SU-DHL-6 (cell line): ENCODE data around the gene ZBP1.

Experiments
- H2AFZ ChIP-seq: fragments of 200-600 bp; sonication (generic); 2 replicates; pipeline ENCODE4 v1.6.1; 2014; ENCODE audit warnings: low read depth, mild to moderate bottlenecking, moderate library complexity, mixed read lengths, antibody characterized with exemption, low read length; ENCODE audit not compliant: severe bottlenecking
- H3F3A ChIP-seq: fragments of 200-600 bp; shearing (Covaris generic); 2 replicates; pipeline ENCODE4 v1.6.0; 2016; ENCODE audit warnings: antibody characterized with exemption, mild to moderate bottlenecking; ENCODE audit not compliant: insufficient read depth
- H3K27ac ChIP-seq: fragments of 200-600 bp; sonication (generic); 2 replicates; pipeline ENCODE4 v1.5.1; 2016; ENCODE audit warnings: low read depth, mild to moderate bottlenecking, low read length, moderate library complexity, mixed read lengths
- H3K27me3 ChIP-seq: fragments of 200-600 bp; sonication (generic), shearing (Covaris generic); 2 replicates; pipeline ENCODE4 v1.6.0; 2014; ENCODE audit warnings: mild to moderate bottlenecking, low read length
- H3K36me3 ChIP-seq: fragments of 200-600 bp; sonication (generic); 2 replicates; pipeline ENCODE4 v1.6.1; 2014; ENCODE audit warnings: mild to moderate bottlenecking, low read length, mixed read lengths
- H3K4me2 ChIP-seq: fragments of 300-600, 200-600 bp; shearing (Covaris generic), sonication (generic); 2 replicates; pipeline ENCODE4 v1.6.0; 2014; ENCODE audit warnings: low read length, low read depth, mild to moderate bottlenecking; ENCODE audit not compliant: poor library complexity, severe bottlenecking
- H3K4me3 ChIP-seq: fragments of 200-600 bp; sonication (generic); 2 replicates; pipeline ENCODE4 v1.5.1; 2014; ENCODE audit warnings: antibody characterized with exemption, low read length, mild to moderate bottlenecking, mixed read lengths; ENCODE audit not compliant: insufficient read depth, poor library complexity, severe bottlenecking
- H3K79me2 ChIP-seq: fragments of 200-600 bp; sonication (generic); 2 replicates; pipeline ENCODE4 v1.6.1; 2014; ENCODE audit warnings: mild to moderate bottlenecking, low read length, moderate library complexity; ENCODE audit not compliant: insufficient read depth
- H3K9ac ChIP-seq: fragments of 200-600 bp; sonication (generic); 2 replicates; pipeline ENCODE4 v1.7.0; 2014; ENCODE audit warnings: mild to moderate bottlenecking, low read length
- H3K9me2 ChIP-seq: fragments of 200-600 bp; sonication (generic); replicated peaks from 2 replicates; pipeline ENCODE4 v1.6.1; 2014; ENCODE audit warnings: low read length; ENCODE audit not compliant: insufficient read depth
- H3K9me3 ChIP-seq: fragments of 200-600 bp; sonication (generic); 2 replicates; pipeline ENCODE4 v1.6.1; 2014; ENCODE audit warnings: low read length, mixed read lengths; ENCODE audit not compliant: insufficient read depth
- H4K20me1 ChIP-seq: fragments of 200-600 bp; sonication (generic); 2 replicates; pipeline ENCODE4 v1.6.1; 2014; ENCODE audit warnings: low read depth, mild to moderate bottlenecking, antibody characterized with exemption, low read length, moderate library complexity, mixed read lengths
- EZH2phosphoT487 ChIP-seq: fragments of 200-600 bp; sonication (generic), shearing (Covaris generic); conservative IDR thresholded peaks from 2 replicates; pipeline ENCODE4 v1.6.1; 2018; ENCODE audit warnings: mild to moderate bottlenecking, antibody characterized with exemption, low read length, moderate library complexity, mixed read lengths
- TF ChIP-seq, protein P1 (sequence below): fragments of 200-600 bp; sonication (generic); IDR thresholded peaks from one replicate; pipeline ENCODE4 v1.5.1; 2017; ENCODE audit warnings: antibody characterized with exemption, mild to moderate bottlenecking, low read length, moderate library complexity; ENCODE audit not compliant: insufficient read depth, poor library complexity, severe bottlenecking

ZBP1 gene

DNA sequence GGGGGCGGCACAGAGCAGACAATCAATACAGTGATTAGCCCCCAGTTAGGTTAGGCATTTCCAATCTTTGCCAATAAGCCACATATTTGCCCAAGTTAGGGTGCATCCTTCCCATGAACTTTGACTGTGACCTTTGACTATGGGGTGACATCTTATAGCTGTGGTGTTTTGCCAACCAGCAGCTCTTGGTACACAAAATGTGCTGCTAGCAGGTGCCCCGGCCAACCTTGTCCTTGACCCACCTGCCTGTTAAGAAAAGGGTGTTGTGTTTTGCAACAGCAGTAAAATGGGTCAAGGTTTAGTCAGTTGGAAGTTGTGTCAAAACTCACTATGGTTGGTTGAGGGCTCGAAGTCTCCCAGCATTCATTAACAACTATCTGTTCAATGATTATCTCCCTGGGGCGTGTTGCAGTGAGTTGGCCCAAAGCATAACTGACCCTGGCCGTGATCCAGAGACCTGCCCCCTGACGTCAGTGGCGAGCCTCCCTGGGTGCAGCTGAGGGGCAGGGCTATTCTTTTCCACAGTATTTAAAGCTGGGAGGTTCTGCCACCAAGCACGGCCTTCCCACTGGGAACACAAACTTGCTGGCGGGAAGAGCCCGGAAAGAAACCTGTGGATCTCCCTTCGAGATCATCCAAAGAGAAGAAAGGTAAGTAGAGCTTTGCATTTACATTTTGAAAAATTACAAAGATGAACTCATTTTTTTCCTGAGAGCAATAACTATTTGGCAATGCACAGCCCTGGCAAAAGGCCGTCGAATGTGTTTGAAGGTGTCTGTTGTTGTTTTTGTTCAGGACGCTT lies 59.5 kb downstream of the ZBP1 start, which contains the start of gene PCK1:
TSS of gene PCK1 (plus strand) at position 557 of the 802 bp plus-strand sequence. CDS start 302 bp downstream, outside the sequence.
- no peak within 1 kb of the TSS for H3K4me2 ChIP-seq
- H3K4me3 ChIP-seq: no peak within 1 kb of the TSS
- H3K27me3 ChIP-seq: no peaks in the 10 kb centered on the region

DNA sequence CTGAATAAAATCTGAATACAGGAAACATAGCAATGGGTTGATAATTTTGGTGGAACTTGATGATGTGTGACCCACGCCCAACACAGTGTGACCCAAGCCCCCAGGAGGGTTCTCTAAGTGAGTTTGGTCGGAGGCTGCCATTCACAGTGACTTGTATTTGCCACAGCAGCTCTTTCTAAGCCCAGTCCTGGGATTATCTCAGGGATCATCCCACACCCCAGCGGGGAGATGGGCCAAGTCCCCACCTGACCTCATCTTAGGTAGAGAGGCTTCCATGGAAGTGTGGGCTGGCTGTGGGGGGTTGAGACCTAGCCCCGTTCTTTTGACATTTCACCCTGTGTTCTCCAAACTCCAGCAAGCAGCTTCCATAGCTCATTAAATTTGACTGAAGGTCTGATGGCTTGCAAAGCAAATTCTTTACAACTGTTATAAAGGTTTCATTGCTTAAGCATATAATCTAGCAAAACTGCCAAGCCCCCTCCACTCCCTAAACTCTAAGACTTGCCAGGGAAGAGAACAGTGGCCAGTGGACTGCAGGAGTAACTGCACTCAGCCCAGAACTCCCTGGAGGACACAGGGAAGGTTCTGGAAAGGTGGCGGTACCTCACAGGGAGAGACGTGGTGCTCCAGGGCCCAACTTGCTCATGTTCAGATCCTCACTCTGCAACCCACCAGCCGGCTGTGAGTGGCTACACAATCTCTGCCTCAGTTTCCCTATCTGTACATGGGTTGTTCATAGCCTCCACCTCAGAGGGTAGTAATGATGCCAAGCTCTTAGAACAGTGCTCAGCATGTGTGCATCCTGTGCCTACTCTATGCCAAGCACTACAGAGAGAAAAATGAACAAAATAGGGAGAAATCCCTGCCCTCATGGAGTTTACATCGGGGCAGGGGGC lies 60.3 kb downstream of the ZBP1 start:
- TF ChIP-seq, protein P1, sequence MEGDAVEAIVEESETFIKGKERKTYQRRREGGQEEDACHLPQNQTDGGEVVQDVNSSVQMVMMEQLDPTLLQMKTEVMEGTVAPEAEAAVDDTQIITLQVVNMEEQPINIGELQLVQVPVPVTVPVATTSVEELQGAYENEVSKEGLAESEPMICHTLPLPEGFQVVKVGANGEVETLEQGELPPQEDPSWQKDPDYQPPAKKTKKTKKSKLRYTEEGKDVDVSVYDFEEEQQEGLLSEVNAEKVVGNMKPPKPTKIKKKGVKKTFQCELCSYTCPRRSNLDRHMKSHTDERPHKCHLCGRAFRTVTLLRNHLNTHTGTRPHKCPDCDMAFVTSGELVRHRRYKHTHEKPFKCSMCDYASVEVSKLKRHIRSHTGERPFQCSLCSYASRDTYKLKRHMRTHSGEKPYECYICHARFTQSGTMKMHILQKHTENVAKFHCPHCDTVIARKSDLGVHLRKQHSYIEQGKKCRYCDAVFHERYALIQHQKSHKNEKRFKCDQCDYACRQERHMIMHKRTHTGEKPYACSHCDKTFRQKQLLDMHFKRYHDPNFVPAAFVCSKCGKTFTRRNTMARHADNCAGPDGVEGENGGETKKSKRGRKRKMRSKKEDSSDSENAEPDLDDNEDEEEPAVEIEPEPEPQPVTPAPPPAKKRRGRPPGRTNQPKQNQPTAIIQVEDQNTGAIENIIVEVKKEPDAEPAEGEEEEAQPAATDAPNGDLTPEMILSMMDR: no peak
- TF ChIP-seq EZH2phosphoT487: no peak
- no peak overlapping the region for H3K4me3 ChIP-seq
- no peak overlapping the region for H3K9ac ChIP-seq
- H3K9me3 ChIP-seq: no peaks in the 10 kb centered on the region
- H2AFZ ChIP-seq: no peak overlapping the region
- H3K9me2 ChIP-seq: no peaks in the 10 kb centered on the region
- no peaks in the 10 kb centered on the region for H3K36me3 ChIP-seq
- H4K20me1 ChIP-seq: no peaks in the 10 kb centered on the region
- H3K27me3 ChIP-seq: no peaks in the 10 kb centered on the region
- no peaks in the 10 kb centered on the region for H3K79me2 ChIP-seq
- no peak overlapping the region for H3K4me2 ChIP-seq
- no peak overlapping the region for H3K27ac ChIP-seq
- no peaks in the 10 kb centered on the region for H3F3A ChIP-seq

More for the DNA sequence above, 59.5 kb downstream of the ZBP1 start, which contains the start of gene PCK1:
- Histone ChIP-seq H3K9me2 (no peaks in the 10 kb centered on the region), H3F3A (no peaks in the 10 kb centered on the region), H3K9me3 (no peaks in the 10 kb centered on the region), H3K79me2 (no peaks in the 10 kb centered on the region), H3K9ac (no peak within 1 kb of the TSS), H4K20me1 (no peaks in the 10 kb centered on the region), H3K36me3 (no peaks in the 10 kb centered on the region), H3K27ac (no peak within 1 kb of the TSS), H2AFZ (no peak within 1 kb of the TSS)
- TF ChIP-seq, protein P1: no peak
- no peak for TF ChIP-seq EZH2phosphoT487

DNA sequence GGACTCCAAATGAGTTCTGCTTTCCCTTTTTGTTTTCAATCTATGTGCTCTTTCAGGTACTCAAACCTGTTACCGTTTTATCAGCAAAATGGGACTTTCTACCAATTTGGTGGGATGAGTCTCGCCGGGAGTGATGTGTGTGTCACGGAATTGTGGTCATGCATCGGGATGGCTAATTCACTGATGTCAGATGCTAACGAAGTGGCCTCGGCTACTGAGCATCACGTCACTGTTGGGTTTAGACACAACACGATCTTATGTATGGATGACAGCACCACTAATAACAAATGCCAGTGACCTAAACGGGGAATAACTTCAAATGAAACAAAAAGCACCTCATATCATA lies 61.0 kb downstream of the ZBP1 start:
- TF ChIP-seq, protein P1: no peak
- no peak for TF ChIP-seq EZH2phosphoT487
- Histone ChIP-seq H3K36me3 (no peaks in the 10 kb centered on the region), H3K79me2 (no peaks in the 10 kb centered on the region), H3K9ac (no peak overlapping the region), H3K4me3 (no peak overlapping the region), H4K20me1 (no peaks in the 10 kb centered on the region), H3F3A (no peaks in the 10 kb centered on the region), H3K4me2 (no peak overlapping the region), H3K9me2 (no peaks in the 10 kb centered on the region), H3K27ac (no peak overlapping the region), H3K9me3 (no peaks in the 10 kb centered on the region), H2AFZ (no peak overlapping the region), H3K27me3 (no peaks in the 10 kb centered on the region)
